NAMALWA (cell line): ENCODE results near the gene ADGRG6.
"Not testable (repeated sequence)": the region's sequence is repeated elsewhere in the genome, so short reads cannot be mapped to it uniquely, and the experiment has no call there.

Source experiments
- DNase-seq: peaks from one replicate; pipeline ENCODE4 v3.0.0-alpha.2; 2015; ENCODE audit warnings: low spot score

ADGRG6 gene

GRCh38 chr6:142446576-142446975 is 144.8 kb downstream of the ADGRG6 start:
- no peak for DNase-seq

GRCh38 chr6:142448091-142448729 is 146.4 kb downstream of the ADGRG6 start:
- DNase-seq = no peak

GRCh38 chr6:142450856-142451255 is 149.0 kb downstream of the ADGRG6 start:
- not testable (repeated sequence) for DNase-seq

- DNase-seq = no peak
Observed at GRCh38 chr6:142452993-142453392, 151.2 kb downstream of the ADGRG6 start.

- not testable (repeated sequence) for DNase-seq
Observed at GRCh38 chr6:142454196-142454595, 152.4 kb downstream of the ADGRG6 start.

GRCh38 chr6:142454848-142455247 is 153.0 kb downstream of the ADGRG6 start:
- DNase-seq = not testable (repeated sequence)

- DNase-seq = no peak
Observed at GRCh38 chr6:142455957-142456589, 154.3 kb downstream of the ADGRG6 start.

GRCh38 chr6:142457638-142458406 is 156.0 kb downstream of the ADGRG6 start:
- DNase-seq = no peak

- no peak for DNase-seq
Observed at GRCh38 chr6:142458836-142459235, 157.0 kb downstream of the ADGRG6 start.

GRCh38 chr6:142459271-142459670 is 157.5 kb downstream of the ADGRG6 start:
- no peak for DNase-seq

GRCh38 chr6:142462260-142462659 is 160.5 kb downstream of the ADGRG6 start:
- DNase-seq = peak; percentile 13

GRCh38 chr6:142463988-142464387 is 162.2 kb downstream of the ADGRG6 start:
- no peak for DNase-seq

- no peak for DNase-seq
Observed at GRCh38 chr6:142469220-142469619, 167.4 kb downstream of the ADGRG6 start.

- no peak for DNase-seq
Observed at GRCh38 chr6:142470421-142470820, 168.6 kb downstream of the ADGRG6 start.

GRCh38 chr6:142474531-142475289 is 172.9 kb downstream of the ADGRG6 start:
- DNase-seq = peak; percentile 59

GRCh38 chr6:142476452-142476851 is 174.6 kb downstream of the ADGRG6 start:
- no peak for DNase-seq

- DNase-seq = peak; percentile 63
Observed at GRCh38 chr6:142478117-142478516, 176.3 kb downstream of the ADGRG6 start.

GRCh38 chr6:142481466-142481865 is 179.7 kb downstream of the ADGRG6 start:
- DNase-seq = no peak

GRCh38 chr6:142482249-142482648 is 180.4 kb downstream of the ADGRG6 start:
- peak; percentile 6 for DNase-seq

- no peak for DNase-seq
Observed at GRCh38 chr6:142482974-142483373, 181.2 kb downstream of the ADGRG6 start.

- DNase-seq = no peak
Observed at GRCh38 chr6:142485256-142485655, 183.4 kb downstream of the ADGRG6 start.
